Thyroid gland (tissue), 4 donors: ENCODE measurements around the gene GALNTL6.

Source experiments
- CTCF ChIP-seq, 6 experiments: fragments of 200-600 bp in 3 of 6; fragments of 450-650 bp in 3 of 6; sonication (generic) in 3 of 6; IDR thresholded peaks; one replicate each; pipeline ENCODE4 v1.5.1; 2016 to 2019; ENCODE audit warnings: antibody characterized with exemption in 6 of 6, mild to moderate bottlenecking in 2 of 6, inconsistent platforms in 1 of 6, moderate library complexity in 1 of 6
- POLR2A ChIP-seq, 2 donors: fragments of 450-650 bp; IDR thresholded peaks; one replicate each; pipeline ENCODE4 v1.6.1; 2017; ENCODE audit warnings: antibody characterized with exemption in 2 of 2, mild to moderate bottlenecking in 2 of 2, moderate library complexity in 1 of 2

GRCh38 chr4:172163215-172163614 is 350.0 kb downstream of the GALNTL6 start:
- TF ChIP-seq CTCF (IDR thresholded peaks at IDR 0.05) (no peak), POLR2A (IDR thresholded peaks at IDR 0.05) (no peak)
